NT2/D1 (cell line): ENCODE results near the gene STAB1.

Source experiments
- SUZ12 ChIP-seq: IDR thresholded peaks from 2 replicates; pipeline ENCODE4 v1.6.1; 2011; ENCODE audit not compliant: insufficient read length, insufficient read depth; ENCODE audit errors: extremely low read depth
- YY1 ChIP-seq: IDR thresholded peaks from 2 replicates; pipeline ENCODE4 v1.6.1; 2011; ENCODE audit not compliant: insufficient read length, insufficient read depth
- ZNF274 ChIP-seq: IDR thresholded peaks from 2 replicates; pipeline ENCODE4 v1.6.1; 2011; ENCODE audit warnings: mild to moderate bottlenecking, low read depth, low read length

DNA sequence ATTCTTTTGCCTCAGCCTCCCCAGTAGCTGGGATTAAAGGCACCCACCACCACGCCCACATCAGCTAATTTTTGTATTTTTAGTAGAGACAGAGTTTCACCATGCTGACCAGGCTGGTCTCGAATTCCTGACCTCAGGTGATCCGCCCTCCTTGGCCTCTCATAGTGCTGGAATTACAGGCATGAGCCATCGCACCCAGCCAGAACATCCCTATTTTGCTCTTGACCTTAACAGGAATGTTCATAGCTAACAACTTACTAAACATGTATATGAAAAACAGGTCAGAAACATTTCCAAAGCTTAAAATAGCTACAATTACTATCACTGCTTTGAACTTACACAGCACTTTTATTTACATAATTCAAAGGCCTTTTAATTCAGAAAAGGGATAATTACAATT is 74.9 kb downstream of the STAB1 start:
- no peak for TF ChIP-seq YY1
- no peak for TF ChIP-seq SUZ12
- TF ChIP-seq ZNF274, result no peak
